MG63 (cell line): ENCODE results near the gene ATOX1. TPM values are rescaled to one million over a fixed set of nuclear protein-coding genes. Genes with fewer than 3 reads are reported as not detected.
"Not testable (repeated sequence)": the region's sequence is repeated elsewhere in the genome, so short reads cannot be mapped to it uniquely, and the experiment has no call there.

ENCODE experiments used
- DNase-seq: peaks from one replicate; pipeline ENCODE4 v3.0.0-alpha.2; 2020
- H3K27me3 ChIP-seq: fragments of 250-450 bp; sonication (Bioruptor Pico); 2 replicates; pipeline ENCODE4 v1.5.1; 2020; ENCODE audit warnings: mild to moderate bottlenecking, moderate library complexity
- H3K36me3 ChIP-seq: fragments of 250-450 bp; sonication (Bioruptor Pico); 2 replicates; pipeline ENCODE4 v1.5.1; 2020; ENCODE audit warnings: mild to moderate bottlenecking, moderate library complexity
- H3K4me3 ChIP-seq: fragments of 250-450 bp; sonication (Bioruptor Pico); 2 replicates; pipeline ENCODE4 v1.5.1; 2020; ENCODE audit warnings: mild to moderate bottlenecking, moderate library complexity
- H3K9me3 ChIP-seq: fragments of 250-450 bp; sonication (Bioruptor Pico); 2 replicates; pipeline ENCODE4 v1.5.1; 2020; ENCODE audit warnings: mild to moderate bottlenecking, moderate library complexity
- total RNA-seq: library from RNA; depleted of rRNA; stranded (reverse); fragments of >200 nt; shearing (Covaris generic); gene quantifications from 2 replicates; pipeline ENCODE4 v1.2.3, GENCODE V29; 2014; ENCODE audit warnings: low replicate concordance

The ATOX1 gene
- total RNA-seq, 1 experiment from 2014 or later: 138 TPM

- no peaks in the 10 kb centered on the region for H3K9me3 ChIP-seq
- H3K36me3 ChIP-seq: peaks cover 44% of the 10 kb centered on the region
- no peaks in the 10 kb centered on the region for H3K27me3 ChIP-seq
- no peak overlapping the region for H3K4me3 ChIP-seq
- DNase-seq: peak; percentile 75
Measured at GRCh38 chr5:151741678-151742423, 16.6 kb downstream of the ATOX1 start.

- Histone ChIP-seq H3K36me3 (peaks cover 40% of the 10 kb centered on the region), H3K9me3 (no peaks in the 10 kb centered on the region), H3K27me3 (no peaks in the 10 kb centered on the region), H3K4me3 (no peak overlapping the region)
- DNase-seq: no peak
Measured at GRCh38 chr5:151740958-151741373, 17.5 kb downstream of the ATOX1 start.

DNA sequence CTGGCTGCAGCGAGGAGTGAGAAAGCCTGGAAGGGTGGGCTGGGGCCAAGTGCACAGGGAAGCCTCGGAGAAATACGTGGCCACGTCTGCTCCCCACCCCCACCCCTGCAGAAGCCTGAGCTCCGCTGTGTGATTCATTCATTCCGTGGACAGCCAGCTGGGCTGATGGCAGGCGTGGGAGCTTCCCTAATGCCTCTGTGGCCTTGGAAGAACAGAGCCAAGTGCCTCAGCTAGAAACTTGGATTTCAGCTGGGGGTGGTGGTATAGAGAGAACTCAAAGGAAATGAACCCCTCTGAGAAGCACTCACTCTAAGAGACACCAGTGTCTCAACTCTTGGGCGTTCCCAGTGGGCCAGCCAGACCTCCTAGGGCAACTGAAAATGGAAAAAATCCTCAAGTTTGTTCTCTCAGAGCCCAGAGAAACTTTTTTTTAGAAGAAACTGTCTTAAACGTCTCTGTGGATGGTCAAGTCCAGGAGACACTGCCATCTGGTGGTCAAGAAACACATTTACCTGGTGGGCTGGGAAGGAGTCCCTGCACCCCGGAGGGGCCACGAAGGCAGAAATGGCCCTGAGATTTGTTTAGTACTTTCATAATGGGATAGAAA, 18.0 kb downstream of the ATOX1 start:
- no peak overlapping the region for H3K4me3 ChIP-seq
- H3K27me3 ChIP-seq: no peaks in the 10 kb centered on the region
- peak; percentile 93 for DNase-seq
- no peaks in the 10 kb centered on the region for H3K9me3 ChIP-seq
- H3K36me3 ChIP-seq: peaks cover 35% of the 10 kb centered on the region

GRCh38 chr5:151739939-151740335, 18.5 kb downstream of the ATOX1 start:
- Histone ChIP-seq H3K36me3 (peaks cover 34% of the 10 kb centered on the region), H3K4me3 (no peak overlapping the region), H3K27me3 (no peaks in the 10 kb centered on the region), H3K9me3 (no peaks in the 10 kb centered on the region)
- DNase-seq: peak; percentile 72

GRCh38 chr5:151739395-151739794, 19.0 kb downstream of the ATOX1 start:
- Histone ChIP-seq H3K36me3 (peaks cover 29% of the 10 kb centered on the region), H3K9me3 (no peaks in the 10 kb centered on the region), H3K4me3 (no peak overlapping the region), H3K27me3 (no peaks in the 10 kb centered on the region)
- no peak for DNase-seq

- Histone ChIP-seq H3K36me3 (peaks cover 18% of the 10 kb centered on the region), H3K27me3 (no peaks in the 10 kb centered on the region), H3K9me3 (no peaks in the 10 kb centered on the region), H3K4me3 (no peak overlapping the region)
- DNase-seq: no peak
Measured at GRCh38 chr5:151738125-151738848, 20.1 kb downstream of the ATOX1 start.

GRCh38 chr5:151737431-151737830, 21.0 kb downstream of the ATOX1 start:
- Histone ChIP-seq H3K27me3 (no peaks in the 10 kb centered on the region), H3K4me3 (no peak overlapping the region), H3K36me3 (peaks cover 9% of the 10 kb centered on the region), H3K9me3 (no peaks in the 10 kb centered on the region)
- no peak for DNase-seq

DNA sequence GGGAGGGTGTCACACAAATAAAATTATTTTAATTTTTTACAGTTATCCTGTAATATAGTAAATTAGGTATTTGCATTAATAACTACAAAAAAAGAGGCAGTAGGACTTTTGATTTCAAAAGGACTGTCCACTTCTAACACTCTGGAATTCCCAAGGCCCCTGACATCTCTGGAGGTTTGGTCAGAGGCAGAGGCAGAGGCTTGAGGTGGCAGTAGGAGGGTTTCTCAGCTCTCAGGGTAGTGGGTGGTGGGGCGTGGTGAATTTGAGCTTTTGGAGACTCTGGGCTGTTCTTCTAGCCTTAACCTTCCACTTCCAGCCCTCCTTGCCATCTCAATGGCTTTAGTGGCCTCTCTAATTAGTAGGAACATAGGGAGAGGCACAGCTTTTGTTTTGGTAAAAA, 22.8 kb downstream of the ATOX1 start:
- Histone ChIP-seq H3K4me3 (no peak overlapping the region), H3K27me3 (no peaks in the 10 kb centered on the region), H3K36me3 (peaks cover 5% of the 10 kb centered on the region), H3K9me3 (no peaks in the 10 kb centered on the region)
- DNase-seq: no peak

GRCh38 chr5:151734064-151734408, 24.4 kb downstream of the ATOX1 start:
- H3K27me3 ChIP-seq: no peaks in the 10 kb centered on the region
- no peak for DNase-seq
- no peaks in the 10 kb centered on the region for H3K9me3 ChIP-seq
- peaks cover 5% of the 10 kb centered on the region for H3K36me3 ChIP-seq
- no peak overlapping the region for H3K4me3 ChIP-seq

GRCh38 chr5:151733358-151734063, 24.9 kb downstream of the ATOX1 start:
- peak; percentile 54 for DNase-seq
- H3K27me3 ChIP-seq: no peaks in the 10 kb centered on the region
- no peak overlapping the region for H3K4me3 ChIP-seq
- peaks cover 5% of the 10 kb centered on the region for H3K36me3 ChIP-seq
- H3K9me3 ChIP-seq: no peaks in the 10 kb centered on the region

GRCh38 chr5:151730381-151730780, 28.1 kb downstream of the ATOX1 start:
- Histone ChIP-seq H3K27me3 (no peaks in the 10 kb centered on the region), H3K36me3 (no peaks in the 10 kb centered on the region), H3K9me3 (no peaks in the 10 kb centered on the region), H3K4me3 (no peak overlapping the region)
- DNase-seq: no peak

DNA sequence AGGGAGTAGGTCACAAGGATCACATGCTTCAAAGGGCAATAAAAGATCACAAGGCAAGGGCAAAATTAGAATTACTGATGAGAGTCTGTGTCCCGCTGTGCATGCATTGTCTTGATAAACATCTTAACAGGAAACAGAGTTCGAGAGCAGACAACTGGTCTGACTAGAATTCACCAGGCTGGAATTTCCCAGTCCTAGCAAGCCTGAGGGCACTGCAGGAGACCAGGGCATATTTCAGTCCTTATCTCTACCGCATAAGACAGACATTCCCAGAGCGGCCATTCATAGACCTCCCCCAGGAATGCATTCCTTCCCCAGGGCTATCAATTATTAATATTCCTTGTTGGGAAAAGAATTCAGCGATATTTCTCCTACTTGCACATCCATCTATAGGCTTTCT, 28.8 kb downstream of the ATOX1 start:
- H3K4me3 ChIP-seq, H3K9me3 ChIP-seq, DNase-seq, H3K36me3 ChIP-seq, H3K27me3 ChIP-seq: not testable (repeated sequence)

- Histone ChIP-seq H3K27me3 (no peaks in the 10 kb centered on the region), H3K9me3 (no peaks in the 10 kb centered on the region), H3K36me3 (no peaks in the 10 kb centered on the region), H3K4me3 (no peak overlapping the region)
- no peak for DNase-seq
Measured at GRCh38 chr5:151724360-151724759, 34.1 kb downstream of the ATOX1 start.

DNA sequence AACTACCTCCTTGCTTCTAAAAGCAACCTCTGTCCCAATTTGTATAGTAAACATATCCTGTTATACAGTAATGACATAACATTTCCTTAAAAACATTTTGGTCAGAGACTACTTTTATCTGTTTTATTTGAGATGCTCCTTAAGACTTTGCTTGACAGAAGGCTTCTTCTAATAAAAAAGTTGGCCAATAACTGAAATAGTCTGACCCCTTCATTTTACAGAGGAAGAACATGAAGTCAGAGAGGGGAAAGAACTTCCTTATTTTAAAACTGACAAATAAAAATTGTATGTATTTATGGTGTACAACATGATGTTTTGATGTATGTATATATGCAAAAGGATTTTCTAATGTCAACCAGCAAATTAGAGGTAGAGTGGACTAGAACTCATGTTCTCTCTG, 35.9 kb downstream of the ATOX1 start:
- Histone ChIP-seq H3K27me3 (no peaks in the 10 kb centered on the region), H3K9me3 (no peaks in the 10 kb centered on the region), H3K4me3 (no peak overlapping the region), H3K36me3 (no peaks in the 10 kb centered on the region)
- DNase-seq: no peak

- Histone ChIP-seq H3K27me3 (no peaks in the 10 kb centered on the region), H3K36me3 (no peaks in the 10 kb centered on the region), H3K9me3 (no peaks in the 10 kb centered on the region), H3K4me3 (no peak overlapping the region)
- no peak for DNase-seq
Measured at GRCh38 chr5:151721812-151722391, 36.5 kb downstream of the ATOX1 start.

DNA sequence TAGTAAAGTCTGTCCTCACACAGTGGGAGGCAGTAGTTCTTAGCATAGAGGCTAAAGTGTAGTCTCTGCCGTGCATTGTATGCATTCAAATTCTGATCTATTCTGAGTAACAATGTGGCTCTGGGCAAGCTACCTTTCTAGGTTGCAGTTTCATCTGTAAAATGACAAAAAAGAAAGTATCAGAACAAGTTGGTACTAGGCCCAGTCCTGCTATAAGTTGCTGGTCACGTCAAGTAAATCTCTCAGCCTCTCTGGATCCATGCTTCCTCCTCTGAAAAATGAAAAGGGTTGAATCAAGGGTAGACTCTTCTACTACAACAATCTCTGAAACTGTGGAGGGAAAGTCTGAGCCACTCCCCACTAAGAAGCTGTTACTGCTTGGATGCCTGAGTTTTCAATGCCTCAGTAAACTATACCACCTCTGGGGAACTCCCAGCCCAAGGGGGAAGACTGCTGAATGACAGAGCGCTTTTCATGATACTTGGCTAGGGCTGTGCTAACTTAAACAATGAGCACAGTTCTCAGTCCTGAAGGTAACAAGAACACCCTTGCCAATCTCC, 37.3 kb downstream of the ATOX1 start:
- H3K36me3 ChIP-seq: no peaks in the 10 kb centered on the region
- H3K9me3 ChIP-seq: no peaks in the 10 kb centered on the region
- H3K27me3 ChIP-seq: no peaks in the 10 kb centered on the region
- H3K4me3 ChIP-seq: no peak overlapping the region
- no peak for DNase-seq

- Histone ChIP-seq H3K9me3 (no peaks in the 10 kb centered on the region), H3K27me3 (no peaks in the 10 kb centered on the region), H3K4me3 (no peak overlapping the region), H3K36me3 (no peaks in the 10 kb centered on the region)
- DNase-seq: no peak
Measured at GRCh38 chr5:151720215-151720614, 38.2 kb downstream of the ATOX1 start.
